H1 (cell line): ENCODE data around the gene EEIG1. TPM values are rescaled to one million over a fixed set of nuclear protein-coding genes. Genes with fewer than 3 reads are reported as not detected.

Experiments used
- CTCF ChIA-PET: fragments of 300-600 bp; sonication (Branson Sonifier 250); formaldehyde crosslinking; loops from one replicate; lab custom pipeline; 2021; ENCODE audit not compliant: partially characterized antibody; lab: Charles Lee
- POLR2A ChIA-PET: fragments of 300-600 bp; sonication (Branson Sonifier 250); formaldehyde crosslinking; loops from one replicate; lab custom pipeline; 2021; ENCODE audit warnings: inconsistent platforms; ENCODE audit not compliant: partially characterized antibody; lab: Charles Lee
- DNase-seq, 2 experiments: peaks; one replicate each; pipeline versions ENCODE4 v3.0.0 to v3.0.0-alpha.2; 2010 to 2022; ENCODE audit warnings: low spot score in 2 of 2, low read depth in 1 of 2, mixed read lengths in 1 of 2
- FAIRE-seq: peaks from 2 replicates; lab custom pipeline; 2011; peaks lifted over from hg19 to GRCh38; lab: Jason Lieb, UNC
- H2AFZ ChIP-seq: 2 replicates; pipeline ENCODE4 v1.8.1; 2012; ENCODE audit warnings: low read length, inconsistent platforms
- H2AK5ac ChIP-seq: 2 replicates; pipeline ENCODE4 v1.6.1; 2013; ENCODE audit warnings: low read depth, low read length
- H2BK120ac ChIP-seq: replicated peaks from 2 replicates; pipeline ENCODE3; 2013; ENCODE audit warnings: low read depth, low read length, inconsistent platforms
- H2BK12ac ChIP-seq: 2 replicates; pipeline ENCODE4 v1.6.1; 2013; ENCODE audit warnings: low read depth, low read length
- H2BK15ac ChIP-seq: 2 replicates; pipeline ENCODE4 v1.6.1; 2013; ENCODE audit warnings: low read length
- H2BK20ac ChIP-seq: 2 replicates; pipeline ENCODE4 v1.6.1; 2013; ENCODE audit warnings: low read length
- H2BK5ac ChIP-seq: 2 replicates; pipeline ENCODE4 v1.6.1; 2013; ENCODE audit warnings: low read depth, low read length
- H3K14ac ChIP-seq: 2 replicates; pipeline ENCODE4 v1.6.1; 2013; ENCODE audit warnings: inconsistent platforms; ENCODE audit not compliant: insufficient read length
- H3K18ac ChIP-seq: 2 replicates; pipeline ENCODE4 v1.6.1; 2013; ENCODE audit warnings: low read length; ENCODE audit errors: extremely low read depth
- H3K23ac ChIP-seq: 2 replicates; pipeline ENCODE4 v1.6.1; 2013; ENCODE audit warnings: inconsistent platforms; ENCODE audit not compliant: insufficient read length
- H3K23me2 ChIP-seq: 2 replicates; pipeline ENCODE4 v1.6.1; 2013; ENCODE audit warnings: low read depth, low read length
- H3K27ac ChIP-seq: 2 replicates; pipeline ENCODE4 v1.6.1; 2011; ENCODE audit warnings: low read depth, low read length, inconsistent platforms
- H3K27me3 ChIP-seq, 4 experiments: replicated peaks in 1 of 4; 1 replicate in 1 of 4; 2 replicates in 3 of 4; pipeline versions ENCODE4 v1.6.1 to v1.8.1; 2011 to 2013; ENCODE audit warnings: low read length in 3 of 4, mild to moderate bottlenecking in 3 of 4, inconsistent platforms in 2 of 4, mixed read lengths in 2 of 4, moderate library complexity in 1 of 4; ENCODE audit not compliant: control insufficient read depth in 3 of 4, insufficient read depth in 3 of 4; ENCODE audit errors: extremely low read depth in 1 of 4
- H3K36me3 ChIP-seq, 4 experiments: 2 replicates each; pipeline versions ENCODE4 v1.6.1 to v1.8.1; 2011 to 2013; ENCODE audit warnings: mild to moderate bottlenecking in 4 of 4, low read length in 3 of 4, moderate library complexity in 2 of 4, control low read depth in 1 of 4, inconsistent platforms in 1 of 4; ENCODE audit not compliant: insufficient read depth in 4 of 4, control insufficient read depth in 2 of 4
- H3K4ac ChIP-seq: replicated peaks from 2 replicates; pipeline ENCODE3; 2013; ENCODE audit warnings: low read length, low read depth, mixed read lengths, inconsistent platforms; ENCODE audit not compliant: insufficient read length
- H3K4me1 ChIP-seq, 4 experiments: replicated peaks in 1 of 4; 1 replicate in 1 of 4; 2 replicates in 3 of 4; pipeline versions ENCODE4 v1.6.1 to v1.8.1; 2011 to 2013; ENCODE audit warnings: low read length in 3 of 4, inconsistent platforms in 2 of 4, mixed read lengths in 1 of 4; ENCODE audit not compliant: insufficient read depth in 4 of 4, control insufficient read depth in 3 of 4
- H3K4me2 ChIP-seq, 2 experiments: 2 replicates each; pipeline versions ENCODE4 v1.6.1 to v1.8.1; 2011 to 2013; ENCODE audit warnings: low read depth in 2 of 2, low read length in 2 of 2, control low read depth in 1 of 2, inconsistent platforms in 1 of 2, mild to moderate bottlenecking in 1 of 2; ENCODE audit not compliant: insufficient read depth in 1 of 2
- H3K4me3 ChIP-seq, 4 experiments: fragments of 200-600, 300-600 bp in 1 of 4; sonication (generic), shearing (Covaris generic), sonication (Bioruptor Twin) in 1 of 4; 2 replicates each; pipeline versions ENCODE4 v1.5.1 to v1.8.1; 2011 to 2016; ENCODE audit warnings: low read length in 4 of 4, low read depth in 3 of 4, control low read depth in 2 of 4, inconsistent platforms in 2 of 4, mild to moderate bottlenecking in 2 of 4, mixed read lengths in 1 of 4, moderate library complexity in 1 of 4; ENCODE audit not compliant: insufficient read depth in 2 of 4; ENCODE audit errors: extremely low read depth in 1 of 4
- H3K56ac ChIP-seq: replicated peaks from 2 replicates; pipeline ENCODE3; 2013; ENCODE audit warnings: low read depth, mild to moderate bottlenecking, mixed read lengths, low read length, inconsistent platforms; ENCODE audit not compliant: insufficient read length
- H3K79me1 ChIP-seq: 2 replicates; pipeline ENCODE4 v1.6.1; 2013; ENCODE audit warnings: low read depth, low read length, control low read depth
- H3K79me2 ChIP-seq, 2 experiments: 2 replicates each; pipeline versions ENCODE4 v1.6.1 to v1.8.1; 2012 to 2013; ENCODE audit warnings: low read length in 2 of 2, mild to moderate bottlenecking in 2 of 2, inconsistent platforms in 1 of 2; ENCODE audit not compliant: insufficient read depth in 2 of 2, control insufficient read depth in 1 of 2
- H3K9ac ChIP-seq, 4 experiments: replicated peaks in 1 of 4; 1 replicate in 1 of 4; 2 replicates in 3 of 4; pipeline versions ENCODE4 v1.6.1 to v1.8.1; 2011 to 2013; ENCODE audit warnings: low read depth in 3 of 4, low read length in 3 of 4, control low read depth in 2 of 4, mild to moderate bottlenecking in 2 of 4, moderate library complexity in 2 of 4, inconsistent platforms in 1 of 4; ENCODE audit errors: extremely low read depth in 1 of 4
- H3K9me3 ChIP-seq, 2 experiments: 2 replicates each; pipeline versions ENCODE4 v1.6.1 to v1.8.1; 2012 to 2013; ENCODE audit warnings: mild to moderate bottlenecking in 2 of 2, moderate library complexity in 2 of 2, control low read depth in 1 of 2, inconsistent platforms in 1 of 2, low read depth in 1 of 2, low read length in 1 of 2, mixed read lengths in 1 of 2; ENCODE audit not compliant: insufficient read depth in 2 of 2
- H4K20me1 ChIP-seq, 2 experiments: replicated peaks in 1 of 2; 2 replicates each; pipeline versions ENCODE3 to v1.8.1; 2011 to 2013; ENCODE audit warnings: inconsistent platforms in 2 of 2, low read length in 2 of 2, mild to moderate bottlenecking in 1 of 2; ENCODE audit not compliant: insufficient read depth in 2 of 2, control insufficient read depth in 1 of 2
- H4K5ac ChIP-seq: 2 replicates; pipeline ENCODE4 v1.6.1; 2013; ENCODE audit warnings: low read length, low read depth, mixed read lengths, inconsistent platforms; ENCODE audit not compliant: insufficient read length
- H4K8ac ChIP-seq: 2 replicates; pipeline ENCODE4 v1.8.0; 2013; ENCODE audit warnings: mild to moderate bottlenecking, moderate library complexity, low read length, inconsistent platforms; ENCODE audit not compliant: insufficient read depth; ENCODE audit errors: extremely low read depth
- H4K91ac ChIP-seq: replicated peaks from 2 replicates; pipeline ENCODE3; 2013; ENCODE audit warnings: low read length, mixed read lengths, inconsistent platforms; ENCODE audit not compliant: insufficient read length
- CEBPB ChIP-seq: IDR thresholded peaks from 2 replicates; pipeline ENCODE4 v1.6.1; 2012; ENCODE audit warnings: low read depth, low read length
- CREB1 ChIP-seq: IDR thresholded peaks from 2 replicates; pipeline ENCODE4 v1.6.1; 2012; ENCODE audit warnings: inconsistent platforms
- JUN ChIP-seq: IDR thresholded peaks from 2 replicates; pipeline ENCODE4 v1.6.1; 2011; ENCODE audit warnings: low read depth, mild to moderate bottlenecking, improper control_type of control experiment, low read length
- RAD21 ChIP-seq, 2 experiments: IDR thresholded peaks in 1 of 2; conservative IDR thresholded peaks in 1 of 2; 2 replicates each; pipeline ENCODE4 v1.6.1; 2011; ENCODE audit warnings: low read depth in 2 of 2, low read length in 2 of 2, improper control_type of control experiment in 1 of 2, inconsistent platforms in 1 of 2, mild to moderate bottlenecking in 1 of 2, moderate library complexity in 1 of 2
- RXRA ChIP-seq: IDR thresholded peaks from 2 replicates; pipeline ENCODE4 v1.6.1; 2011; ENCODE audit warnings: low read depth, mild to moderate bottlenecking, low read length, moderate library complexity; ENCODE audit not compliant: insufficient read depth
- SIX5 ChIP-seq: IDR thresholded peaks from 2 replicates; pipeline ENCODE4 v1.6.1; 2011; ENCODE audit warnings: mild to moderate bottlenecking, low read depth, low read length
- SRF ChIP-seq: IDR thresholded peaks from 2 replicates; pipeline ENCODE4 v1.6.1; 2011; ENCODE audit warnings: mild to moderate bottlenecking, low read depth, low read length, moderate library complexity
- TEAD4 ChIP-seq: IDR thresholded peaks from 2 replicates; pipeline ENCODE4 v1.6.1; 2012; ENCODE audit warnings: low read depth, low read length, inconsistent platforms, mixed read lengths
- WGBS, 2 experiments: shearing (Covaris generic) in 1 of 2; methylation state at CpG; one replicate each; pipeline versions ENCODE4 v1.1.6 to v1.1.7; 2013 to 2015; ENCODE audit warnings: low lambda C conversion rate in 2 of 2, mixed read lengths in 2 of 2, inconsistent platforms in 1 of 2, low coverage in 1 of 2, missing lambda C conversion rate in 1 of 2; ENCODE audit not compliant: insufficient replicate concordance in 2 of 2, insufficient coverage in 1 of 2, insufficient read length in 1 of 2; ENCODE audit errors: extremely low coverage in 1 of 2, missing lambda C conversion rate in 1 of 2; 5-methylcytosine and 5-hydroxymethylcytosine counted together
- polyA plus RNA-seq, 7 experiments: library from polyadenylated mRNA; depleted of rRNA in 3 of 7; stranded (reverse) in 5 of 7; unstranded in 2 of 7; fragments of >200 nt in 5 of 7; fragments of 200-250 nt in 2 of 7; gene quantifications; 1 replicate in 5 of 7; 2 replicates in 1 of 7; 4 replicates in 1 of 7; pipeline versions ENCODE4 v1.2.1 to v1.2.3, GENCODE V29; 2011 to 2013; ENCODE audit warnings: missing spikeins in 2 of 7, mixed read lengths in 2 of 7
- total RNA-seq: library from RNA; stranded (reverse); fragmentation: NEBNext Ultra II Directional; extraction: Animal tissue kit (Norgen Biotek cat#: 25700); gene quantifications from 2 replicates; pipeline ENCODE4 v1.2.1, GENCODE V29; 2021
- TF ChIP-seq, protein P1 (sequence below): IDR thresholded peaks from 2 replicates; pipeline ENCODE4 v1.6.1; 2011; ENCODE audit warnings: low read length, improper control_type of control experiment

Gene EEIG1
- total and polyA plus RNA-seq, 2 of the 8 experiments (the other 6 are each of a cell fraction or from before 2014, with no cell fraction given), result 29.8 to 50.8 TPM

DNA sequence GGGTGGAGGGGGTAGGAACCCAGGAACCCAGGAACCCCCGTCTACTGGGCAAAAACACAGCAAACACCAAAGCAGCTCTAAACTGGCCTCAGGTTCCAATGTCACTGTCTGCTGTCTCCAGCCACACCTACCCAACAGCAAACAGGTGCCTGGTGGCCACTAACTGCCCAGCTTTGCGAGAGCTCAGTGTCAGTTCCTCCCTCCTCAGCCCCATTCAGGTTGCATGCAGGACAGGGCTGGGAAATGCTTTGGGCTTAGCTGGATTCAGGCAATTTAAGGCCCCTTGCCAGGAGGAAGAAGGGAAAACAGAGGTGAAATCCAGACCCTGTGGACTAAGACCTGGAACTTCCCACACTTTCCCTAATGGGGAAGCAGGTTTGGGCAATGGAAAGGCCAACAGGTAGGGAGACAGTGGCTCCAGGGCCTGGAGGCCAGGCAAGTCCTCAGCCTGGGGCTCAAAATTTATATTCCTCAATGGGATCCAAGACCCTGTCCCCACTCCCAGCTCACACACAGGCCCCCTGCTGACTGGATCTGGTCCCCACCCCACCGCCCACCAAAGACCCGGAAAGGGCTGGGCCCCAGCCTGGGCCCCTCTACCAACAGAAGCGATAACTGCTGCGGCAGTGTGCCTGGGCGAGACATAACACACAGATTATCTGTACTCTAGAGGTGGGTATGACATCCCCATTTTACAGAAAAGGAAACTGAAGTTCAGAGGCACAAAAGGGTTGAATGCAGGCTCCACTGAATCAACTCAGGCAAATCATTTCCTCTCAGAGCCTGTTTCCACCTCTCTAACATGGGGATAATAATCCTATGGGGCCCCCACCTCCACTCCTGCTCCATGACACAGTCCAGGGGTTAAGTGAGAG, 3.5 kb downstream of the EEIG1 start:
- H2BK20ac ChIP-seq, result no peak overlapping the region
- peaks cover 4 to 54% (median 42%) of the 10 kb centered on the region in 4 experiments for H3K4me1 ChIP-seq
- TF ChIP-seq JUN, result no peak
- no peak for TF ChIP-seq CEBPB
- no peak for TF ChIP-seq SIX5
- no peak for TF ChIP-seq RXRA
- no peak for TF ChIP-seq CREB1
- TF ChIP-seq, protein P1, sequence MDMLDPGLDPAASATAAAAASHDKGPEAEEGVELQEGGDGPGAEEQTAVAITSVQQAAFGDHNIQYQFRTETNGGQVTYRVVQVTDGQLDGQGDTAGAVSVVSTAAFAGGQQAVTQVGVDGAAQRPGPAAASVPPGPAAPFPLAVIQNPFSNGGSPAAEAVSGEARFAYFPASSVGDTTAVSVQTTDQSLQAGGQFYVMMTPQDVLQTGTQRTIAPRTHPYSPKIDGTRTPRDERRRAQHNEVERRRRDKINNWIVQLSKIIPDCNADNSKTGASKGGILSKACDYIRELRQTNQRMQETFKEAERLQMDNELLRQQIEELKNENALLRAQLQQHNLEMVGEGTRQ, result no peak
- TF ChIP-seq SRF, result no peak
- TF ChIP-seq RAD21 (IDR thresholded peaks at IDR 0.05 in 1 of 2, conservative IDR thresholded peaks at IDR 0.05 in 1 of 2; ENCODE audit: low read depth in 2 of 2, low read length in 2 of 2), result no peak
- TF ChIP-seq TEAD4, result no peak
- peaks cover 7% of the 10 kb centered on the region; the same call in 1 of the 2 replicates for H3K23me2 ChIP-seq
- H3K79me2 ChIP-seq, result peaks cover 22 to 77% of the 10 kb centered on the region in 2 experiments
- no peak overlapping the region; the same call in 1 of the 2 replicates for H3K18ac ChIP-seq
- H3K4me3 ChIP-seq, result peak overlapping the region in 1 of 4 experiments; percentile 99; a peak in 3 of 8 replicates
- H4K8ac ChIP-seq, result no peak overlapping the region
- peak overlapping the region; percentile 92; the same call in 1 of the 2 replicates for H2BK15ac ChIP-seq
- H2BK120ac ChIP-seq, result no peak overlapping the region
- H3K79me1 ChIP-seq, result peaks cover 54% of the 10 kb centered on the region
- FAIRE-seq, result no peak
- peak overlapping the region; percentile 75; the same call in 1 of the 2 replicates for H2BK5ac ChIP-seq
- H4K91ac ChIP-seq, result no peak overlapping the region
- H3K4ac ChIP-seq, result no peak overlapping the region
- H2AK5ac ChIP-seq, result peak overlapping the region; percentile 3; the same call in 1 of the 2 replicates
- H3K9me3 ChIP-seq, result no peaks in the 10 kb centered on the region
- no peak overlapping the region for H2BK12ac ChIP-seq
- no peak overlapping the region for H4K5ac ChIP-seq
- ChIA-PET CTCF (interaction anchor here (0.9 to 7.9 kb wide), 11 partner anchors 15 to 140 kb away, joined by 3 to 55 read pairs (median 7); no protein-coding TSS in a partner anchor), POLR2A (interaction anchor here (0.8 to 2.1 kb wide), 5 partner anchors 9 to 73 kb away, joined by 3 to 7 read pairs (median 5); no protein-coding TSS in a partner anchor)
- H3K14ac ChIP-seq, result no peak overlapping the region
- H3K9ac ChIP-seq, result peak overlapping the region in 1 of 4 experiments; percentile 16; a peak in 3 of 7 replicates
- H4K20me1 ChIP-seq, result peaks cover 57 to 59% of the 10 kb centered on the region in 2 experiments
- no peaks in the 10 kb centered on the region for H3K36me3 ChIP-seq
- no peak for DNase-seq
- 0 out of 2 replicates have a peak overlapping the region, but pooled peaks have one; percentile 1 for H3K27ac ChIP-seq
- peak overlapping the region; percentile 73 to 97 for H3K4me2 ChIP-seq
- no peak overlapping the region for H3K23ac ChIP-seq
- H3K27me3 ChIP-seq, result no peaks in the 10 kb centered on the region
- H3K56ac ChIP-seq, result no peak overlapping the region
- 86% methylated on average over 6 of the region's 7 CpGs; no CpG with 5 or more reads in 1 of the 2 experiments for WGBS, 2 experiments
- H2AFZ ChIP-seq, result no peak overlapping the region
